SK-N-MC (cell line): Measurements from ENCODE around the gene IRF5.

Source experiments
- DNase-seq: peaks from one replicate; pipeline ENCODE4 v3.0.0-alpha.2; 2011; ENCODE audit warnings: low read depth, low spot score
- H3K27ac ChIP-seq: fragments of 200-600 bp; sonication (generic); 2 replicates; pipeline ENCODE4 v1.5.1; 2016; ENCODE audit warnings: mixed run types
- H3K36me3 ChIP-seq: fragments of 200-600 bp; sonication (generic); 2 replicates; pipeline ENCODE4 v1.6.1; 2017; ENCODE audit warnings: antibody characterized with exemption, low read length, mixed read lengths; ENCODE audit not compliant: insufficient read depth
- H3K4me3 ChIP-seq: fragments of 200-600 bp; sonication (generic); 2 replicates; pipeline ENCODE4 v1.5.1; 2016
- H3K9ac ChIP-seq: fragments of 200-600 bp; sonication (generic); 2 replicates; pipeline ENCODE4 v1.8.0; 2017; ENCODE audit warnings: mixed run types, mixed read lengths; ENCODE audit not compliant: insufficient read length
- H3K9me3 ChIP-seq: fragments of 200-600 bp; sonication (generic); 2 replicates; pipeline ENCODE4 v1.6.1; 2017; ENCODE audit warnings: low read depth, mild to moderate bottlenecking, antibody characterized with exemption, low read length, moderate library complexity, mixed read lengths
- EZH2 ChIP-seq: fragments of 200-600 bp; sonication (generic); IDR thresholded peaks from one replicate; pipeline ENCODE4 v1.6.1; 2017; ENCODE audit warnings: antibody characterized with exemption
- FOXP2 ChIP-seq: optimal IDR thresholded peaks from 2 replicates; pipeline ENCODE3; 2011; ENCODE audit warnings: mild to moderate bottlenecking, moderate library complexity; ENCODE audit not compliant: insufficient read depth; ENCODE audit errors: extremely low read length, control extremely low read depth
- POLR2AphosphoS5 ChIP-seq: IDR thresholded peaks from 2 replicates; pipeline ENCODE4 v1.6.1; 2012; ENCODE audit warnings: mild to moderate bottlenecking, low read depth, low read length, borderline replicate concordance

The IRF5 gene

GRCh38 chr7:128933180-128933891, 4.4 kb upstream of the IRF5 start:
- no peak overlapping the region for H3K27ac ChIP-seq
- H3K36me3 ChIP-seq, result no peaks in the 10 kb centered on the region
- no peaks in the 10 kb centered on the region for H3K9me3 ChIP-seq
- peak; percentile 68; the same call in 1 of the 2 replicates for TF ChIP-seq POLR2AphosphoS5
- no peak for TF ChIP-seq EZH2
- TF ChIP-seq FOXP2, result no peak
- DNase-seq, result peak; percentile 26
- peak overlapping the region; percentile 21; the same call in 1 of the 2 replicates for H3K4me3 ChIP-seq
- H3K9ac ChIP-seq, result peak overlapping the region; percentile 41

DNA sequence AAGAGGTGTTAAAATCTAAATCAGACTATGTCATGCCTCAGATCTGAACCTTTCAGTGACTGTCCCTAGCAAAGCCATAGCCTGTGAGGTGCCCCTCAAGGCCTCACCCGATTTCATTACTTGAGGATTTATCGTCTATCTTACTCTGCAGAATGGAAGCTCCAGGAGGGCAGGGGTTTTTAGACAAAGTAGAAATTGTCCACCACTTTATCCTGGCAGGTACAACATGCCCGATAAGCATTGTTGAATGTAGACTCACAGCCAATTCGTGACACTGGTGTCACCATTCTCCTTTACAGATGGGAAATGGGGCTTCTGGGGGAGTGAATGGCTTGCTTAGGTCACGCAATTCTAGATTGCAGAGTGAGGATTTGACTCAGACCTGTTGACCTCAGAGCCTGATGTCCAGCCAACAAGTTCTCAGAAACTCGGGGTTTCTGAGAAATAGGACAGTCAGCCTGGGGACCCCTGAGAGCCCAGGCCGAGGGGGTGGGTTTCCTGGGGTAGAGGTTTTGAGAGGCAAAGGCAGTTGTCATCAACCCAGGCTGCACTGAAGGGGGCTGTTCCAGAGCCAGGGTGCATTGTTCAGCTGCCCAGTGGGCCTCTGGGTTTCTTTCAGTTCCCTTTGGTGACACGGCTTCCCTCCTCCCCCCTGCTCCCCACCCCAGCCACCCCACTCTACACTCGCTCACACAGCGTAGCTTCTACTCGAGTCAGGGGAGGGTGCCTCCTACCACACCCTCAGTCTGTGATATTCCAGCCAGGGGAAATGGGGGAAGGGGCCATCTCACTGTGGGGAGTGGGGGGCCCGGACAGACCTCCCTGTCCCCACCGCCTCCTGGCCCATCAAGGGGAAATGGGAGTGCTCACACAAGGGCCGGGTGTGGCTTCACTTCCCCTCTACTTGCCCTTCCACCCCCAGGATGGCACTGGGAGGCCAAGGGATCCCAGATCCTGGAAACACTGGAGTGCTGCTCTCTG, 3.1 kb upstream of the IRF5 start:
- no peak for TF ChIP-seq EZH2
- no peak for TF ChIP-seq POLR2AphosphoS5
- no peak for TF ChIP-seq FOXP2
- no peak overlapping the region for H3K4me3 ChIP-seq

GRCh38 chr7:128935342-128935730, 2.4 kb upstream of the IRF5 start:
- TF ChIP-seq FOXP2 (no peak), POLR2AphosphoS5 (no peak), EZH2 (no peak)
- no peak overlapping the region for H3K27ac ChIP-seq
- DNase-seq, result no peak
- no peak overlapping the region for H3K4me3 ChIP-seq
- no peak overlapping the region for H3K9ac ChIP-seq
- H3K36me3 ChIP-seq, result no peaks in the 10 kb centered on the region
- no peaks in the 10 kb centered on the region for H3K9me3 ChIP-seq

More for the DNA sequence above, 3.1 kb upstream of the IRF5 start:
- no peaks in the 10 kb centered on the region for H3K9me3 ChIP-seq
- no peak overlapping the region for H3K9ac ChIP-seq
- H3K27ac ChIP-seq, result no peak overlapping the region
- no peaks in the 10 kb centered on the region for H3K36me3 ChIP-seq
- DNase-seq, result no peak

DNA sequence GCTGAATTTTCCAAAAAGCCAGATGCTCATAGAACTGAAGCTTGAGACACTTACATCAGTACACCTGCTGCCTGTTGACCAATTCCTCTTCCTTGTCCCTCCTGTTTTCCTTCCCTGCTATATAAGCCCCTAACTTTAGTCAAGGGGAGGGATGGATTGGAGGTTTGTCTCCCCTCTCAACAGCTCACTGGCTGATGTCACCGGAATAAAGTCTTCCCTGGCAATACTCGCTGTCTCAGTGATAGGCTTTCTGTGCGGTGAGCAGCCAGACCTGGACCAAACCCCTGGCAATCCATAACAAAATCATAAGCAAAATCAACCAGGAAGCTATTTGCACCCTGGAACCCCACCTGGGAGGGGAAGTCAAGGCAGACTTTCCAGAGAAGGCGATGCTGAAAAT, 929 bp upstream of the IRF5 start:
- TF ChIP-seq EZH2 (no peak), POLR2AphosphoS5 (no peak), FOXP2 (no peak)
- H3K9me3 ChIP-seq, result no peaks in the 10 kb centered on the region
- no peak overlapping the region for H3K4me3 ChIP-seq
- no peak overlapping the region for H3K9ac ChIP-seq
- H3K27ac ChIP-seq, result no peak overlapping the region
- DNase-seq, result no peak
- H3K36me3 ChIP-seq, result no peaks in the 10 kb centered on the region

DNA sequence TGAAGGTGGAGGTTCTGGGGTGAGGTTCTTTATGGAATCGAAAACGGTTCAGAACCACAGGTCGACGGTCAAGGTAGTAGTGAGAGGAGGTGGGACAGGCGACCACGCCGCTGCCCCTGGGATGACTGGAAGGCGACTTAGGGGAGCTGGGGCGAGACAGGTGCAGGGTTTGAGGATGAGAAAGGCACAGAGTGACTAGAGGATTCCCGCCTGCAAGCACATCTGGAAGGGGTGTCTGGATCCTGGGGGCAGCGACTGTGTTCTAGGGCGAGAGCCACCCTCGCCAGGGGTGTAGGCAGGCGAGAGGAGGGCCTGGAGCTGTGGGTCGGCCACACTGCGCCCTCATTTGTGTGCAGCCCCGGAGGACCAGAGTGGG, 468 bp upstream of the IRF5 start:
- TF ChIP-seq FOXP2 (no peak), EZH2 (no peak), POLR2AphosphoS5 (no peak)
- Histone ChIP-seq H3K27ac (no peak overlapping the region), H3K36me3 (no peaks in the 10 kb centered on the region), H3K9me3 (no peaks in the 10 kb centered on the region), H3K9ac (no peak overlapping the region), H3K4me3 (no peak overlapping the region)
- no peak for DNase-seq

DNA sequence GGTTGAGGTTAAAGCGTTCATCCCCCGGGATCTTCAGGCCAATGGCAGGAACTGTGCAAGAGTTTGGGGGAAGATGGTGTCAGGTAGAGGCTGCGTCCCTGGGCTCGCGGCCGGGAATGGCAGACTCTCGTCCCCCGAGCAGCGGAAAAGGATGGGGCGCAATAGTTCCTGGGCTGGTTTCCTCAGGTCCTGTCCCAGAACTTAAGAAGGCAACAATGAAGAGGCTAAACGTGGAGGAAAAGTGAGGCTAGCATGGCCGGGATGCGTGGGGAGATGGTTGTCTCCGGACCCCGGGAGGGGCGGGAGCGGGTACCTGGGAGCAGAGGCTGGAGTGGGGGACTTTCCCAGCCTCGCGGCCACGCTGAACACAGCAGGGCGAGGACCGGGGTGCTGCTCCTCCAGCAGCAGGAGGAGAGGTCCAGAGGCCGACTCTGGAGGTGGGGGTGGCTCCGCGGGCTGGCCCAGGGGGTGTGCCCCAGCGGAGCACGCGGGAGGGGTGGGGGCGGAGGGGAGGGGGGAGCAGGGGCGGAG, 882 bp downstream of the IRF5 start:
- Histone ChIP-seq H3K9me3 (no peaks in the 10 kb centered on the region), H3K4me3 (peak overlapping the region; percentile 53), H3K36me3 (no peaks in the 10 kb centered on the region), H3K9ac (no peak overlapping the region), H3K27ac (no peak overlapping the region)
- no peak for DNase-seq
- TF ChIP-seq FOXP2 (no peak), EZH2 (no peak), POLR2AphosphoS5 (no peak)

DNA sequence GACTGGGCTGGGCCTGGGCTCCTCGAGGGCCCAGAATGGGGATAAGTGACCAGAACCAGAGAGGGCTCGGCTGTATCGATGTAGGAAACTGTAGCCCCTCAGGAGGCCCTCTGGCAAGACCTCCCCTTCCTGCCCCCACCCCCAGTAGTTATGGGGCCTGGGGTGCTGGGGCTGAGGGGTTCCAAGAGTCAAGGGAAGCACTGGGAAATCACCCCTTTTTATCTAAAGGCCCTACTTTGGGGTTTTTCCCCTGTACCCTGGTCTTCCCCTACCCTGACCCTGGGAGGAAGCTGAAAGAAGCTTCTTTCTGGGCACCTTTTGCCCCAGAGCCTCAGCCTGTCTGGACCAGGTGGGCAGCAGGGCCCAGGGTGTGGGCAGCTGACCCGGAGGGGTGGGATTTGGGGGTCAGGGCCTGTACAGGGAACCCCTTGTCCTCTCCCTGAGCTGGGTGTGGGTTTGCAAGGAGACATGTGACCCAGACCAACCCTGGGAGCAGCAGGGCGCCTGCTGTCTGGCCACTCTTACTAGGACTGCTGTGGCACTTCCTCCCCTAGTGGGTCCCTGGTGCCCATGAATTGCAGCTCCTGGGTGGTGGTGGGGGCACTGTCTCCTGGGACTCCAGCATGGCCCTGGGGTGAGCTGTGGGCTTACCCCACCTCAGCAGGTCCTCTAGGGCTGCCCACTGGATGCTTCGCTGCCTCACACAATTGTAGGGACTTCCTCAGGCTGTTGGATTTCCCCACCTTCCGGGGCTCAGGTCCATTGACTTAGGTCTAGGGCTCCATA, 1.5 kb downstream of the IRF5 start:
- no peak for TF ChIP-seq POLR2AphosphoS5
- TF ChIP-seq EZH2, result no peak
- TF ChIP-seq FOXP2, result no peak
- DNase-seq, result no peak
- Histone ChIP-seq H3K27ac (no peak overlapping the region), H3K36me3 (no peaks in the 10 kb centered on the region), H3K4me3 (no peak overlapping the region), H3K9ac (no peak overlapping the region), H3K9me3 (no peaks in the 10 kb centered on the region)

DNA sequence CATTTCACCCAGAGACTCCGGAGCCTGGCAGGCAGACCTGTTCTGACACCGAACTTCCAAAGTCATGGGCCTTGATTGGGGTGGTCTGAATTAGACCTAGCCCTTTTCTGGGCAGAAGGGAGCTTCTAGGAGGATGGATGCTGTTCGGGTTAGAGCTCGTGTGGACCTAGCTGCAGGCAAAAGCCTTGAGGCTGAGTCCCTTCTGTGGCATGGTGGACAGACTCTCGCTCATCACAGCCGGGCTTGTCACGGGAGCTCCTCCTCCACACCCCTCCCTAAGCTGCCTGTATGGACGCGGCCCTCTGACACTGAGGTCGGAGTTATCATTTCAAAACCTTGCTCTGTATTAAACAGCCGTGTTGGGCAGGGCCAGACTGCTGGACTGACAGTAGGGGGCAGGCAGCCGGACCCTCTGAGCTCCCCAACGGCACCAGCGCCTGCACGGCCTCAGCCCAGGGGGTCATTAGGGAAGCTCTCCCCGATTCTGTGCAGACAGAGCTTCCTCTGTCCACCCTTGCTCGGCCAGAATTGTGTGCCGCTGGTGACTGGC, 2.2 kb downstream of the IRF5 start:
- H3K9ac ChIP-seq, result no peak overlapping the region

More for the DNA sequence above, 2.2 kb downstream of the IRF5 start:
- Histone ChIP-seq H3K4me3 (no peak overlapping the region), H3K36me3 (no peaks in the 10 kb centered on the region), H3K9me3 (no peaks in the 10 kb centered on the region), H3K27ac (no peak overlapping the region)
- no peak for TF ChIP-seq POLR2AphosphoS5
- TF ChIP-seq FOXP2, result no peak
- no peak for TF ChIP-seq EZH2
- no peak for DNase-seq
